H1 (cell line): ENCODE measurements around the gene SLC22A3.

Experiments
- ASH2L ChIP-seq: fragments of 200-600, 300-600 bp; sonication (generic); IDR thresholded peaks from one replicate; pipeline ENCODE4 v1.7.1; 2017; ENCODE audit warnings: low read length
- ATF3 ChIP-seq: IDR thresholded peaks from 2 replicates; pipeline ENCODE4 v1.6.1; 2011; ENCODE audit warnings: low read depth, mild to moderate bottlenecking, low read length; ENCODE audit not compliant: insufficient read depth
- CHD1 ChIP-seq: IDR thresholded peaks from 2 replicates; pipeline ENCODE4 v1.6.1; 2012; ENCODE audit warnings: low read depth, low read length, improper control_type of control experiment
- CTCF ChIP-seq, 3 experiments: IDR thresholded peaks; 1 replicate in 2 of 3; 2 replicates in 1 of 3; pipeline versions ENCODE4 v1.5.1 to v1.6.1; 2011; ENCODE audit warnings: low read length in 3 of 3, mild to moderate bottlenecking in 3 of 3, inconsistent platforms in 2 of 3, low read depth in 1 of 3, moderate library complexity in 1 of 3; ENCODE audit not compliant: insufficient read depth in 1 of 3; ENCODE audit errors: control extremely low read depth in 1 of 3
- EGR1 ChIP-seq: IDR thresholded peaks from 2 replicates; pipeline ENCODE4 v1.6.1; 2011; ENCODE audit warnings: low read depth, low read length, borderline replicate concordance
- GTF2F1 ChIP-seq: IDR thresholded peaks from 2 replicates; pipeline ENCODE4 v1.6.1; 2012; ENCODE audit warnings: low read depth, low read length, improper control_type of control experiment, borderline replicate concordance
- KDM4A ChIP-seq: IDR thresholded peaks from one replicate; pipeline ENCODE4 v1.7.1; 2012; ENCODE audit warnings: low read depth, mild to moderate bottlenecking, moderate library complexity, low read length, inconsistent platforms; ENCODE audit not compliant: severe bottlenecking
- POLR2A ChIP-seq, 2 experiments: IDR thresholded peaks; 1 replicate in 1 of 2; 2 replicates in 1 of 2; pipeline ENCODE4 v1.6.1; 2011; ENCODE audit warnings: low read depth in 2 of 2, low read length in 2 of 2, mild to moderate bottlenecking in 2 of 2; ENCODE audit errors: control extremely low read depth in 1 of 2
- ZNF274 ChIP-seq: IDR thresholded peaks from 2 replicates; pipeline ENCODE4 v1.7.0; 2012; ENCODE audit warnings: low read length, borderline replicate concordance; ENCODE audit errors: extremely low read depth

GRCh38 chr6:160375561-160375949 is 27.4 kb downstream of the SLC22A3 start:
- TF ChIP-seq ZNF274, result no peak
- no peak for TF ChIP-seq EGR1
- no peak for TF ChIP-seq ATF3
- TF ChIP-seq POLR2A (IDR thresholded peaks at IDR 0.05; ENCODE audit: control extremely low read depth in 1 of 2, low read depth in 2 of 2, low read length in 2 of 2), result no peak
- no peak for TF ChIP-seq CHD1
- TF ChIP-seq CTCF (IDR thresholded peaks at IDR 0.05; ENCODE audit: control extremely low read depth in 1 of 3, insufficient read depth in 1 of 3, low read depth in 1 of 3, low read length in 3 of 3), result no peak
- TF ChIP-seq ASH2L, result no peak
- TF ChIP-seq KDM4A, result no peak
- TF ChIP-seq GTF2F1, result no peak
